GM18867 (cell line): ENCODE results near the gene RARS2.
"Not testable (repeated sequence)": the region's sequence is repeated elsewhere in the genome, so short reads cannot be mapped to it uniquely, and the experiment has no call there.

Experiments used
- ATAC-seq: cut with Tn5 transposase; IDR thresholded peaks from one replicate; pipeline ENCODE4 v1.9.1; 2021; ENCODE audit warnings: mild to moderate bottlenecking, moderate library complexity; ENCODE audit not compliant: unreplicated experiment

The RARS2 gene

GRCh38 chr6:87589693-87590416 is at the start of gene RARS2, which contains the start of gene ORC3:
Gene RARS2 (minus strand): TSS chr6:87589987. CDS start chr6:87589957, 30 bp downstream.
Gene ORC3 (plus strand): TSS chr6:87590135. CDS start chr6:87590169, 34 bp downstream.
- peak; percentile 100 for ATAC-seq

- ATAC-seq, result no peak
Observed at GRCh38 chr6:87639373-87639772, 49.6 kb upstream of the RARS2 start.

- no peak for ATAC-seq
Observed at GRCh38 chr6:87637106-87637505, 47.3 kb upstream of the RARS2 start.

GRCh38 chr6:87636315-87636714 is 46.5 kb upstream of the RARS2 start:
- no peak for ATAC-seq

GRCh38 chr6:87633851-87634250 is 44.1 kb upstream of the RARS2 start:
- no peak for ATAC-seq

GRCh38 chr6:87630746-87631145 is 41.0 kb upstream of the RARS2 start:
- ATAC-seq, result no peak

- no peak for ATAC-seq
Observed at GRCh38 chr6:87628881-87629280, 39.1 kb upstream of the RARS2 start.

GRCh38 chr6:87628424-87628823 is 38.6 kb upstream of the RARS2 start:
- ATAC-seq, result no peak

- ATAC-seq, result no peak
Observed at GRCh38 chr6:87623248-87623647, 33.5 kb upstream of the RARS2 start.

- ATAC-seq, result no peak
Observed at GRCh38 chr6:87618531-87618930, 28.7 kb upstream of the RARS2 start.

- no peak for ATAC-seq
Observed at GRCh38 chr6:87617405-87617804, 27.6 kb upstream of the RARS2 start.

- not testable (repeated sequence) for ATAC-seq
Observed at GRCh38 chr6:87613018-87613417, 23.2 kb upstream of the RARS2 start.

GRCh38 chr6:87608802-87609201 is 19.0 kb upstream of the RARS2 start:
- no peak for ATAC-seq

GRCh38 chr6:87606199-87606598 is 16.4 kb upstream of the RARS2 start:
- no peak for ATAC-seq

GRCh38 chr6:87600576-87600975 is 10.8 kb upstream of the RARS2 start:
- no peak for ATAC-seq

GRCh38 chr6:87590990-87591389 is 1.2 kb upstream of the RARS2 start:
- no peak for ATAC-seq

- peak; percentile 7 for ATAC-seq
Observed at GRCh38 chr6:87590417-87590880, 662 bp upstream of the RARS2 start.

GRCh38 chr6:87588756-87589407 is 905 bp downstream of the RARS2 start:
- ATAC-seq, result no peak

- ATAC-seq, result no peak
Observed at GRCh38 chr6:87586371-87587077, 3.3 kb downstream of the RARS2 start.

- no peak for ATAC-seq
Observed at GRCh38 chr6:87583822-87584221, 6.0 kb downstream of the RARS2 start.

GRCh38 chr6:87575423-87575822 is 14.4 kb downstream of the RARS2 start:
- ATAC-seq, result no peak
